Measurements from ENCODE around the gene SLC16A5. TPM values are rescaled to one million over a fixed set of nuclear protein-coding genes. Genes with fewer than 3 reads are reported as not detected.

The SLC16A5 gene
- total RNA-seq, 1 donor from 2014 or later, result 50.9 TPM

DNA sequence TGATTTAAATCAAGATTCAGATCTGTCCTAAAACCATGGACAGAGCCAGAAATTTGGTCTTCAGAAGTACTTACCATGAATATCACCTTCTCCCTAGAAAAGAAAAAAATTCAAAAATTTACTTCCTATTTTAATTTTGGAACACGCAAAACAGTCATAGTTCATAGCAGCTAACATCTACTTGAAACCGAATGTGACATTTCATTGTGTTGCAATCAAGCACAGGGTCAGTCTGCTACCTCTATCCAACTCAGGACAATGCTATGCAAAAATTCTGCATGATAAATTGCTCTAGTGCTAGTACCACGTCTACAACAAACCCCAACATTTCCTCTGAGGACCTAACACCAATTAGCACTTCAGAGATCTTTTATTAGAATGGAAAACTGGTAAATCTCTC, 58.8 kb downstream of the SLC16A5 start:
- DNase-seq (ENCODE audit: low spot score), result no peak

GRCh38 chr17:75147878-75148546, 60.3 kb downstream of the SLC16A5 start:
- TF ChIP-seq CTCF (IDR thresholded peaks at IDR 0.05; ENCODE audit: unreplicated experiment), result no peak
- Mint-ChIP-seq H3K4me1 (ENCODE audit: unreplicated experiment) (peaks cover 13% of the 10 kb centered on the region), H3K27ac (ENCODE audit: unreplicated experiment) (no peak overlapping the region), H3K9me3 (ENCODE audit: unreplicated experiment) (no peaks in the 10 kb centered on the region), H3K4me3 (ENCODE audit: unreplicated experiment) (no peak overlapping the region), H3K36me3 (ENCODE audit: low read depth, unreplicated experiment) (peaks cover 24% of the 10 kb centered on the region), H3K27me3 (ENCODE audit: unreplicated experiment) (peaks cover 5% of the 10 kb centered on the region)
- no peak for DNase-seq (ENCODE audit: low spot score)

More for the DNA sequence above, 58.8 kb downstream of the SLC16A5 start:
- Mint-ChIP-seq H3K9me3 (ENCODE audit: unreplicated experiment) (no peaks in the 10 kb centered on the region), H3K27me3 (ENCODE audit: unreplicated experiment) (peaks cover 2% of the 10 kb centered on the region), H3K4me3 (ENCODE audit: unreplicated experiment) (no peak overlapping the region), H3K4me1 (ENCODE audit: unreplicated experiment) (peaks cover 4% of the 10 kb centered on the region), H3K36me3 (ENCODE audit: low read depth, unreplicated experiment) (peaks cover 24% of the 10 kb centered on the region), H3K27ac (ENCODE audit: unreplicated experiment) (no peak overlapping the region)
- no peak for TF ChIP-seq CTCF (IDR thresholded peaks at IDR 0.05; ENCODE audit: unreplicated experiment)

DNA sequence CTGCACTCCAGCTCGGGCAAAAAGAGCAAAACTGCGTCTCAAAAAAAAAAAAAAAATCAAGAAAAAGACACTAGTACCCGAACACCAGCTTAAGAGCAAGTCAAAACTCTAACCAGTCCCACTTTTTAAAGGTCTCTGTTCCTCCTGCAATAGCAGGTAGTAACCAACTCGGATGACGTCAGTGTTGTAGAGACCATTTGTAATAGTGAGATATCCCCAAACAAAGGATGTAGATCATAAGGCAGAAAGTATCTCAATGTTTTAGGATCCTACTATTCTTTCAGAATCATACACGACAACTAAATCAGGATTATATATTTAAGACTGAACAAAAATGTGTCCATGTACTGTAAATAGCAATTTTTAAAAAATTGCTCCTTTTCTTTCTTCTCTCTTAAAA, 64.2 kb downstream of the SLC16A5 start:
- H3K9me3 Mint-ChIP-seq (ENCODE audit: unreplicated experiment), result no peaks in the 10 kb centered on the region
- peak overlapping the region; percentile 84 for H3K27ac Mint-ChIP-seq (ENCODE audit: unreplicated experiment)
- no peak for TF ChIP-seq CTCF (IDR thresholded peaks at IDR 0.05; ENCODE audit: unreplicated experiment)
- H3K4me3 Mint-ChIP-seq (ENCODE audit: unreplicated experiment), result peak overlapping the region; percentile 98
- H3K27me3 Mint-ChIP-seq (ENCODE audit: unreplicated experiment), result peaks cover 5% of the 10 kb centered on the region
- DNase-seq (ENCODE audit: low spot score), result no peak
- H3K36me3 Mint-ChIP-seq (ENCODE audit: low read depth, unreplicated experiment), result peaks cover 19% of the 10 kb centered on the region
- peaks cover 26% of the 10 kb centered on the region for H3K4me1 Mint-ChIP-seq (ENCODE audit: unreplicated experiment)

GRCh38 chr17:75152523-75152921, 64.8 kb downstream of the SLC16A5 start:
- no peak for TF ChIP-seq CTCF (IDR thresholded peaks at IDR 0.05; ENCODE audit: unreplicated experiment)
- peaks cover 26% of the 10 kb centered on the region for H3K4me1 Mint-ChIP-seq (ENCODE audit: unreplicated experiment)
- no peak for DNase-seq (ENCODE audit: low spot score)
- peaks cover 14% of the 10 kb centered on the region for H3K36me3 Mint-ChIP-seq (ENCODE audit: low read depth, unreplicated experiment)
- peak overlapping the region; percentile 84 for H3K27ac Mint-ChIP-seq (ENCODE audit: unreplicated experiment)
- H3K4me3 Mint-ChIP-seq (ENCODE audit: unreplicated experiment), result peak overlapping the region; percentile 98
- H3K27me3 Mint-ChIP-seq (ENCODE audit: unreplicated experiment), result peaks cover 5% of the 10 kb centered on the region
- no peaks in the 10 kb centered on the region for H3K9me3 Mint-ChIP-seq (ENCODE audit: unreplicated experiment)

GRCh38 chr17:75152922-75153779, 65.4 kb downstream of the SLC16A5 start:
- H3K36me3 Mint-ChIP-seq (ENCODE audit: low read depth, unreplicated experiment), result peaks cover 14% of the 10 kb centered on the region
- H3K9me3 Mint-ChIP-seq (ENCODE audit: unreplicated experiment), result no peaks in the 10 kb centered on the region
- H3K4me3 Mint-ChIP-seq (ENCODE audit: unreplicated experiment), result peak overlapping the region; percentile 98
- peaks cover 5% of the 10 kb centered on the region for H3K27me3 Mint-ChIP-seq (ENCODE audit: unreplicated experiment)
- TF ChIP-seq CTCF (IDR thresholded peaks at IDR 0.05; ENCODE audit: unreplicated experiment), result no peak
- peaks cover 26% of the 10 kb centered on the region for H3K4me1 Mint-ChIP-seq (ENCODE audit: unreplicated experiment)
- peak; percentile 21 for DNase-seq (ENCODE audit: low spot score)
- H3K27ac Mint-ChIP-seq (ENCODE audit: unreplicated experiment), result peak overlapping the region; percentile 84

Measured in endothelial cell (in vitro differentiated cells).